Liver (tissue), 9 donors: ENCODE measurements around the gene SEC14L5. TPM values are rescaled to one million over a fixed set of nuclear protein-coding genes. Genes with fewer than 3 reads are reported as not detected.

ENCODE experiments used
- DNase-seq: peaks from one replicate; pipeline ENCODE4 v3.0.0-alpha.2; 2017; ENCODE audit warnings: low spot score
- H3K27ac ChIP-seq, 2 donors: one replicate each; pipeline ENCODE4 v1.7.0; 2013; ENCODE audit warnings: inconsistent platforms in 2 of 2, low read length in 2 of 2, control low read depth in 1 of 2, low read depth in 1 of 2, mild to moderate bottlenecking in 1 of 2
- H3K27me3 ChIP-seq, 4 donors: one replicate each; pipeline versions ENCODE4 v1.6.1 to v1.7.0; 2013; ENCODE audit warnings: low read length in 3 of 4, inconsistent platforms in 1 of 4, mild to moderate bottlenecking in 1 of 4, moderate library complexity in 1 of 4; ENCODE audit not compliant: control insufficient read depth in 4 of 4, insufficient read depth in 4 of 4
- H3K36me3 ChIP-seq, 4 donors: one replicate each; pipeline versions ENCODE4 v1.6.1 to v1.7.0; 2013; ENCODE audit warnings: low read length in 3 of 4, mild to moderate bottlenecking in 3 of 4, low read depth in 1 of 4, moderate library complexity in 1 of 4; ENCODE audit not compliant: control insufficient read depth in 4 of 4, insufficient read depth in 3 of 4
- H3K4me1 ChIP-seq, 4 donors: one replicate each; pipeline versions ENCODE4 v1.6.1 to v1.7.0; 2013; ENCODE audit warnings: low read length in 3 of 4, mild to moderate bottlenecking in 3 of 4, moderate library complexity in 1 of 4; ENCODE audit not compliant: control insufficient read depth in 4 of 4, insufficient read depth in 4 of 4
- H3K4me3 ChIP-seq, 3 donors: one replicate each; pipeline versions ENCODE4 v1.6.1 to v1.7.0; 2013; ENCODE audit warnings: low read length in 3 of 3, control low read depth in 1 of 3, low read depth in 1 of 3, mild to moderate bottlenecking in 1 of 3
- H3K9ac ChIP-seq, 2 donors: one replicate each; pipeline ENCODE4 v1.7.0; 2013; ENCODE audit warnings: low read length in 2 of 2, mild to moderate bottlenecking in 2 of 2, moderate library complexity in 2 of 2, control low read depth in 1 of 2, low read depth in 1 of 2
- H3K9me3 ChIP-seq, 4 donors: one replicate each; pipeline versions ENCODE4 v1.6.1 to v1.7.0; 2013; ENCODE audit warnings: low read length in 3 of 4; ENCODE audit not compliant: control insufficient read depth in 4 of 4
- ATF3 ChIP-seq: IDR thresholded peaks from 2 replicates; pipeline ENCODE4 v1.6.1; 2016; ENCODE audit warnings: antibody characterized with exemption
- EGR1 ChIP-seq, 2 donors: IDR thresholded peaks; 2 replicates each; pipeline ENCODE4 v1.6.1; 2016 to 2018; ENCODE audit warnings: antibody characterized with exemption in 2 of 2, low read depth in 2 of 2
- FOXA1 ChIP-seq: IDR thresholded peaks from 2 replicates; pipeline ENCODE4 v1.6.1; 2016; ENCODE audit warnings: antibody characterized with exemption
- FOXA2 ChIP-seq: IDR thresholded peaks from 2 replicates; pipeline ENCODE4 v1.6.1; 2016; ENCODE audit warnings: antibody characterized with exemption
- GABPA ChIP-seq, 2 donors: IDR thresholded peaks in 1 of 2; conservative IDR thresholded peaks in 1 of 2; 2 replicates each; pipeline ENCODE4 v1.6.1; 2016; ENCODE audit warnings: antibody characterized with exemption in 2 of 2, mild to moderate bottlenecking in 1 of 2, moderate library complexity in 1 of 2
- HNF4A ChIP-seq, 2 donors: conservative IDR thresholded peaks; 2 replicates each; pipeline ENCODE4 v1.6.1; 2016; ENCODE audit warnings: antibody characterized with exemption in 2 of 2, mild to moderate bottlenecking in 2 of 2
- HNF4G ChIP-seq: IDR thresholded peaks from 2 replicates; pipeline ENCODE4 v1.6.1; 2016; ENCODE audit warnings: antibody characterized with exemption
- JUND ChIP-seq, 2 donors: IDR thresholded peaks; 2 replicates each; pipeline ENCODE4 v1.6.1; 2016; ENCODE audit warnings: antibody characterized with exemption in 2 of 2
- MAX ChIP-seq: IDR thresholded peaks from 2 replicates; pipeline ENCODE4 v1.6.1; 2016; ENCODE audit warnings: antibody characterized with exemption
- NR2F2 ChIP-seq: IDR thresholded peaks from 2 replicates; pipeline ENCODE4 v1.6.1; 2016; ENCODE audit warnings: antibody characterized with exemption
- REST ChIP-seq: IDR thresholded peaks from 2 replicates; pipeline ENCODE4 v1.6.1; 2016; ENCODE audit warnings: antibody characterized with exemption, mild to moderate bottlenecking
- RXRA ChIP-seq, 2 donors: IDR thresholded peaks; 2 replicates each; pipeline ENCODE4 v1.6.1; 2017 to 2018; ENCODE audit warnings: antibody characterized with exemption in 2 of 2, mild to moderate bottlenecking in 1 of 2
- TAF1 ChIP-seq: conservative IDR thresholded peaks from 2 replicates; pipeline ENCODE4 v1.6.1; 2016; ENCODE audit warnings: antibody characterized with exemption, mild to moderate bottlenecking
- YY1 ChIP-seq: IDR thresholded peaks from 2 replicates; pipeline ENCODE4 v1.6.1; 2016; ENCODE audit warnings: antibody characterized with exemption, mild to moderate bottlenecking
- ZBTB33 ChIP-seq: IDR thresholded peaks from 2 replicates; pipeline ENCODE4 v1.6.1; 2016; ENCODE audit warnings: antibody characterized with exemption
- WGBS: extraction: QIAGEN DNeasy Blood & Tissue Kit; methylation state at CpG from one replicate; pipeline ENCODE4 v1.1.7; 2013; 5-methylcytosine and 5-hydroxymethylcytosine counted together
- polyA plus RNA-seq, 2 donors: library from polyadenylated mRNA; stranded (reverse) in 1 of 2; unstranded in 1 of 2; fragments of 200-250 nt in 1 of 2; fragments of >200 nt in 1 of 2; fragmentation: Nextera tagmentation in 1 of 2; extraction: Ambion mirVana in 1 of 2; gene quantifications; one replicate each; pipeline versions ENCODE4 v1.2.1 to v1.2.3, GENCODE V29; 2013 to 2015
- total RNA-seq, 2 donors: library from RNA; depleted of rRNA; stranded (reverse); fragments of >200 nt; gene quantifications; one replicate each; pipeline ENCODE4 v1.2.3, GENCODE V29; 2014
- donor health status: healthy.
- donor health status: healthy.
- donor health status: healthy.
- donor health status: healthy.
- donor health status: healthy.

The SEC14L5 gene
- total and polyA plus RNA-seq, 4 donors = 0.03 to 0.65 (median 0.12) TPM

GRCh38 chr16:4994719-4995434 lies 36.7 kb downstream of the SEC14L5 start:
- H3K27ac ChIP-seq = no peak overlapping the region
- TF ChIP-seq HNF4G = no peak
- 76% methylated on average over 18 of the region's 18 CpGs for WGBS
- no peak overlapping the region for H3K9ac ChIP-seq
- no peaks in the 10 kb centered on the region for H3K36me3 ChIP-seq
- no peak for DNase-seq
- H3K9me3 ChIP-seq = no peaks in the 10 kb centered on the region
- no peak overlapping the region for H3K4me3 ChIP-seq
- H3K27me3 ChIP-seq = no peaks in the 10 kb centered on the region
- H3K4me1 ChIP-seq = no peaks in the 10 kb centered on the region

GRCh38 chr16:5000573-5001001 lies 42.5 kb downstream of the SEC14L5 start:
- no peaks in the 10 kb centered on the region for H3K27me3 ChIP-seq
- no peaks in the 10 kb centered on the region for H3K4me1 ChIP-seq
- no peak overlapping the region for H3K9ac ChIP-seq
- WGBS = 91% methylated on average over 19 of the region's 19 CpGs
- H3K27ac ChIP-seq = no peak overlapping the region
- H3K36me3 ChIP-seq = no peaks in the 10 kb centered on the region
- TF ChIP-seq NR2F2 (no peak), MAX (no peak), REST (no peak), HNF4A (conservative IDR thresholded peaks at IDR 0.05) (no peak), YY1 (no peak), HNF4G (no peak), EGR1 (IDR thresholded peaks at IDR 0.05; ENCODE audit: low read depth in 2 of 2) (no peak), GABPA (IDR thresholded peaks at IDR 0.05 in 1 of 2, conservative IDR thresholded peaks at IDR 0.05 in 1 of 2) (no peak), TAF1 (no peak)
- no peaks in the 10 kb centered on the region for H3K9me3 ChIP-seq
- no peak overlapping the region for H3K4me3 ChIP-seq
- DNase-seq = no peak

GRCh38 chr16:5001571-5001970 lies 43.4 kb downstream of the SEC14L5 start:
- Histone ChIP-seq H3K27ac (no peak overlapping the region), H3K4me1 (no peaks in the 10 kb centered on the region), H3K9me3 (no peaks in the 10 kb centered on the region), H3K4me3 (no peak overlapping the region), H3K9ac (no peak overlapping the region), H3K27me3 (no peaks in the 10 kb centered on the region), H3K36me3 (no peaks in the 10 kb centered on the region)
- no peak for DNase-seq
- 67% methylated on average over 7 of the region's 7 CpGs for WGBS
- TF ChIP-seq ZBTB33 (no peak), JUND (IDR thresholded peaks at IDR 0.05) (no peak), FOXA1 (no peak), TAF1 (no peak), YY1 (no peak), MAX (no peak), ATF3 (no peak), RXRA (IDR thresholded peaks at IDR 0.05) (no peak), NR2F2 (no peak), HNF4G (no peak), FOXA2 (no peak), HNF4A (conservative IDR thresholded peaks at IDR 0.05) (no peak)
